H9 (cell line): ENCODE measurements around the gene MRRF. TPM values are rescaled to one million over a fixed set of nuclear protein-coding genes. Genes with fewer than 3 reads are reported as not detected.

Experiments used
- DNase-seq: peaks from one replicate; pipeline ENCODE4 v3.0.0-alpha.2; 2017
- H2AFZ ChIP-seq: one replicate; pipeline ENCODE4 v1.6.1; 2013; ENCODE audit warnings: mild to moderate bottlenecking, low read length, control low read depth, moderate library complexity
- H2AK5ac ChIP-seq: 2 replicates; pipeline ENCODE4 v1.6.1; 2013; ENCODE audit warnings: low read length, control low read depth, mixed read lengths; ENCODE audit not compliant: insufficient read length
- H2BK120ac ChIP-seq: one replicate; pipeline ENCODE4 v1.6.1; 2013; ENCODE audit warnings: low read depth, mild to moderate bottlenecking, low read length, control low read depth, inconsistent platforms; ENCODE audit not compliant: poor library complexity, severe bottlenecking
- H2BK12ac ChIP-seq: 2 replicates; pipeline ENCODE4 v1.6.1; 2013; ENCODE audit warnings: low read length, control low read depth, mixed read lengths, low read depth; ENCODE audit not compliant: insufficient read length
- H2BK15ac ChIP-seq: 2 replicates; pipeline ENCODE4 v1.6.1; 2013; ENCODE audit warnings: low read depth, low read length, control low read depth
- H2BK20ac ChIP-seq: one replicate; pipeline ENCODE4 v1.6.1; 2013; ENCODE audit warnings: low read depth, mild to moderate bottlenecking, low read length, control low read depth, inconsistent platforms; ENCODE audit not compliant: poor library complexity, severe bottlenecking
- H2BK5ac ChIP-seq: 2 replicates; pipeline ENCODE4 v1.6.1; 2013; ENCODE audit warnings: low read length, control low read depth, mixed read lengths; ENCODE audit not compliant: insufficient read length
- H3K14ac ChIP-seq: 2 replicates; pipeline ENCODE4 v1.6.1; 2013; ENCODE audit warnings: low read length, control low read depth; ENCODE audit not compliant: insufficient read depth
- H3K18ac ChIP-seq: 2 replicates; pipeline ENCODE4 v1.6.1; 2013; ENCODE audit warnings: low read depth, mild to moderate bottlenecking, mixed read lengths, low read length, control low read depth; ENCODE audit not compliant: insufficient read length
- H3K23ac ChIP-seq: 2 replicates; pipeline ENCODE4 v1.6.1; 2013; ENCODE audit warnings: low read length, control low read depth, mixed read lengths, low read depth; ENCODE audit not compliant: insufficient read length
- H3K23me2 ChIP-seq: 2 replicates; pipeline ENCODE4 v1.6.1; 2013; ENCODE audit warnings: low read depth, mild to moderate bottlenecking, mixed read lengths, low read length, control low read depth; ENCODE audit not compliant: insufficient read length, poor library complexity, severe bottlenecking
- H3K27ac ChIP-seq: 2 replicates; pipeline ENCODE4 v1.5.1; 2013; ENCODE audit warnings: low read length, control low read depth, mixed read lengths, low read depth; ENCODE audit not compliant: insufficient read length
- H3K27me3 ChIP-seq: 2 replicates; pipeline ENCODE4 v1.6.1; 2013; ENCODE audit warnings: low read length, control low read depth, inconsistent platforms; ENCODE audit not compliant: insufficient read depth
- H3K4ac ChIP-seq: 2 replicates; pipeline ENCODE4 v1.6.1; 2013; ENCODE audit warnings: low read depth, mild to moderate bottlenecking, control low read depth, inconsistent platforms, low read length, moderate library complexity
- H3K4me1 ChIP-seq: 2 replicates; pipeline ENCODE4 v1.6.1; 2013; ENCODE audit warnings: low read length, control low read depth, inconsistent platforms; ENCODE audit not compliant: insufficient read depth
- H3K4me2 ChIP-seq: 2 replicates; pipeline ENCODE4 v1.6.1; 2013; ENCODE audit warnings: low read length, control low read depth, mixed read lengths; ENCODE audit not compliant: insufficient read length, insufficient read depth
- H3K56ac ChIP-seq: 2 replicates; pipeline ENCODE4 v1.6.1; 2013; ENCODE audit warnings: low read depth, mild to moderate bottlenecking, mixed read lengths, low read length, control low read depth; ENCODE audit not compliant: insufficient read length
- H3K79me1 ChIP-seq: 2 replicates; pipeline ENCODE4 v1.6.1; 2013; ENCODE audit warnings: low read depth, mild to moderate bottlenecking, moderate library complexity, low read length, control low read depth, inconsistent platforms; ENCODE audit not compliant: insufficient read depth, poor library complexity, severe bottlenecking
- H3K79me2 ChIP-seq: 2 replicates; pipeline ENCODE4 v1.6.1; 2013; ENCODE audit warnings: low read length, control low read depth, inconsistent platforms; ENCODE audit not compliant: insufficient read depth
- H3K9ac ChIP-seq: 2 replicates; pipeline ENCODE4 v1.6.1; 2013; ENCODE audit warnings: low read length, control low read depth, mixed read lengths; ENCODE audit not compliant: insufficient read length; ENCODE audit errors: extremely low read depth
- H3K9me3 ChIP-seq: one replicate; pipeline ENCODE4 v1.6.1; 2013; ENCODE audit warnings: low read depth, low read length, inconsistent platforms; ENCODE audit not compliant: control insufficient read depth
- H3T11ph ChIP-seq: one replicate; pipeline ENCODE4 v1.6.1; 2013; ENCODE audit warnings: mild to moderate bottlenecking, low read length, control low read depth, inconsistent platforms
- H4K20me1 ChIP-seq: one replicate; pipeline ENCODE4 v1.6.1; 2013; ENCODE audit not compliant: control insufficient read depth, insufficient read length, insufficient read depth
- H4K5ac ChIP-seq: 2 replicates; pipeline ENCODE4 v1.6.1; 2013; ENCODE audit warnings: low read depth, mild to moderate bottlenecking, mixed read lengths, low read length, control low read depth; ENCODE audit not compliant: insufficient read length
- H4K8ac ChIP-seq: replicated peaks from 2 replicates; pipeline ENCODE4 v1.6.1; 2013; ENCODE audit warnings: low read length, control low read depth, mixed read lengths, low read depth; ENCODE audit not compliant: insufficient read length
- H4K91ac ChIP-seq: 2 replicates; pipeline ENCODE4 v1.6.1; 2013; ENCODE audit warnings: low read depth, mild to moderate bottlenecking, moderate library complexity, mixed read lengths, low read length, control low read depth; ENCODE audit not compliant: insufficient read length
- H3K27ac Mint-ChIP-seq, 3 experiments: 2 replicates in 2 of 3; 3 replicates in 1 of 3; pipeline ENCODE4 v1.8.0; 2020 to 2021; ENCODE audit warnings: mixed read lengths in 3 of 3, mild to moderate bottlenecking in 1 of 3, moderate library complexity in 1 of 3
- H3K27me3 Mint-ChIP-seq: 2 replicates; pipeline ENCODE4 v1.8.0; 2021; ENCODE audit warnings: low read depth, mild to moderate bottlenecking, moderate library complexity, mixed read lengths
- H3K36me3 Mint-ChIP-seq, 3 experiments: 2 replicates in 2 of 3; 3 replicates in 1 of 3; pipeline ENCODE4 v1.8.0; 2020 to 2021; ENCODE audit warnings: low read depth in 3 of 3, mixed read lengths in 3 of 3; ENCODE audit not compliant: insufficient read depth in 1 of 3
- H3K4me1 Mint-ChIP-seq, 2 experiments: 2 replicates each; pipeline ENCODE4 v1.8.0; 2020; ENCODE audit warnings: mixed read lengths in 2 of 2
- H3K4me3 Mint-ChIP-seq, 2 experiments: 2 replicates in 1 of 2; 3 replicates in 1 of 2; pipeline ENCODE4 v1.8.0; 2020 to 2021; ENCODE audit warnings: mild to moderate bottlenecking in 2 of 2, mixed read lengths in 2 of 2, moderate library complexity in 1 of 2
- H3K9me3 Mint-ChIP-seq, 2 experiments: 2 replicates in 1 of 2; 3 replicates in 1 of 2; pipeline ENCODE4 v1.8.0; 2020; ENCODE audit warnings: mild to moderate bottlenecking in 2 of 2, mixed read lengths in 2 of 2, moderate library complexity in 1 of 2
- WGBS: extraction: QIAGEN DNeasy Blood & Tissue Kit; methylation state at CpG from one replicate; pipeline ENCODE4 v1.1.7; 2013; ENCODE audit warnings: missing lambda C conversion rate, low lambda C conversion rate, mixed read lengths; ENCODE audit not compliant: insufficient read length; ENCODE audit errors: extremely low coverage; 5-methylcytosine and 5-hydroxymethylcytosine counted together
- total RNA-seq: library from RNA; stranded (reverse); gene quantifications from 2 replicates; pipeline ENCODE4 v1.2.1, GENCODE V29; 2021
- TF ChIP-seq, protein P1 (sequence below): fragments of 200-600 bp; sonication (generic); conservative IDR thresholded peaks from 3 replicates; pipeline ENCODE4 v1.8.0; 2021; ENCODE audit warnings: antibody characterized with exemption, mild to moderate bottlenecking

The MRRF gene
- total RNA-seq, 1 experiment from 2014 or later = 33.7 TPM

DNA sequence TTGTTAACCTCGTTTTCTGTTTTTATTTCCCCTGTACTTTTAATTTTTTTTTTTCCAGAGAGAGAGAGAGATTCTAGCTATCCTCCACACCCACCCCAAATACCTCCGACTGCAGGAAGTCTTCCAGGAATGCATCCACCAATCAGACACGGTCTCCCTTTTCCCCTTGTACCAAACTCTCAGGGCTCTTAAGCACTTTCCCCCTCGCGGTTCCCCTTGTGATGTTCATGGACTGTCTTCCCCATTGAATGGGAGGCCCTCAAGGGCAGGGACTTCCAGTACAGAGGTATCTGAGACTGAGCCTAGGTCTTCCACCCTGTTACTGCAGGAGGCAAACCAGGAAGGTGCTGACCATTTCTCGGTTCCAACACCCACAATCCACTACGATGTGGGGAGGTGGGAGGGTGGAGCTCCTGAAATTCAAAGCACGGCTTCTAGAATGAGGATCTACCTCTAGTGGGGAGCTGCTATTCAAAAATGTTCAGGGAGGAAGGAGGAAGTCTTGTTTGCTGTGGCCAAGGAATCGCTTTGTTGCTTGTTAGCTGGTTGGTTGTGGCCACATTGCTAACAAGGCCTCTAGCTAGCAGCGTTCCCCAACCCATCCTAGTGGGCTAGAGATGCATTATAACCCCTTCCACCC is 68.6 kb downstream of the MRRF start:
- Histone ChIP-seq H2AK5ac (no peak overlapping the region), H3K4me1 (peaks cover 14% of the 10 kb centered on the region; the same call in 1 of the 2 replicates), H3K56ac (no peak overlapping the region), H3K14ac (no peak overlapping the region; the same call in 1 of the 2 replicates), H2BK20ac (no peak overlapping the region), H2BK5ac (no peak overlapping the region), H3K23me2 (no peaks in the 10 kb centered on the region), H2AFZ (no peak overlapping the region), H3K27me3 (no peaks in the 10 kb centered on the region), H3K4me2 (no peak overlapping the region), H3K79me2 (no peaks in the 10 kb centered on the region), H3K23ac (no peak overlapping the region), H4K91ac (no peak overlapping the region), H3K9me3 (no peaks in the 10 kb centered on the region), H3K4ac (no peak overlapping the region), H3T11ph (no peak overlapping the region), H4K5ac (no peak overlapping the region), H2BK12ac (no peak overlapping the region), H3K79me1 (no peaks in the 10 kb centered on the region), H4K8ac (no peak overlapping the region), H4K20me1 (no peaks in the 10 kb centered on the region), H3K9ac (no peak overlapping the region), H3K18ac (no peak overlapping the region), H3K27ac (no peak overlapping the region), H2BK15ac (no peak overlapping the region), H2BK120ac (no peak overlapping the region)
- no peak overlapping the region for H3K4me3 Mint-ChIP-seq
- no peaks in the 10 kb centered on the region for H3K9me3 Mint-ChIP-seq
- H3K4me1 Mint-ChIP-seq = peaks cover 58 to 66% of the 10 kb centered on the region in 2 experiments
- WGBS = no CpG with 5 or more reads among the region's 10 CpGs
- no peak for DNase-seq
- no peaks in the 10 kb centered on the region for H3K36me3 Mint-ChIP-seq
- TF ChIP-seq, protein P1, sequence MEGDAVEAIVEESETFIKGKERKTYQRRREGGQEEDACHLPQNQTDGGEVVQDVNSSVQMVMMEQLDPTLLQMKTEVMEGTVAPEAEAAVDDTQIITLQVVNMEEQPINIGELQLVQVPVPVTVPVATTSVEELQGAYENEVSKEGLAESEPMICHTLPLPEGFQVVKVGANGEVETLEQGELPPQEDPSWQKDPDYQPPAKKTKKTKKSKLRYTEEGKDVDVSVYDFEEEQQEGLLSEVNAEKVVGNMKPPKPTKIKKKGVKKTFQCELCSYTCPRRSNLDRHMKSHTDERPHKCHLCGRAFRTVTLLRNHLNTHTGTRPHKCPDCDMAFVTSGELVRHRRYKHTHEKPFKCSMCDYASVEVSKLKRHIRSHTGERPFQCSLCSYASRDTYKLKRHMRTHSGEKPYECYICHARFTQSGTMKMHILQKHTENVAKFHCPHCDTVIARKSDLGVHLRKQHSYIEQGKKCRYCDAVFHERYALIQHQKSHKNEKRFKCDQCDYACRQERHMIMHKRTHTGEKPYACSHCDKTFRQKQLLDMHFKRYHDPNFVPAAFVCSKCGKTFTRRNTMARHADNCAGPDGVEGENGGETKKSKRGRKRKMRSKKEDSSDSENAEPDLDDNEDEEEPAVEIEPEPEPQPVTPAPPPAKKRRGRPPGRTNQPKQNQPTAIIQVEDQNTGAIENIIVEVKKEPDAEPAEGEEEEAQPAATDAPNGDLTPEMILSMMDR = no peak
- H3K27me3 Mint-ChIP-seq = no peaks in the 10 kb centered on the region; the same call in 1 of the 2 replicates
- H3K27ac Mint-ChIP-seq = peak overlapping the region in 1 of 3 experiments; percentile 20; a peak in 2 of 7 replicates
